ENCODE measurements around the gene CUX1. TPM values are rescaled to one million over a fixed set of nuclear protein-coding genes. Genes with fewer than 3 reads are reported as not detected.

The CUX1 gene
- total RNA-seq, 1 donor from 2014 or later = 66.4 TPM

- Mint-ChIP-seq H3K4me1 (peaks cover 31% of the 10 kb centered on the region), H3K4me3 (no peak overlapping the region)
Measured at GRCh38 chr7:101890749-101891523, 73.5 kb downstream of the CUX1 start.

GRCh38 chr7:101891936-101892640 lies 74.7 kb downstream of the CUX1 start:
- H3K27me3 Mint-ChIP-seq (ENCODE audit: insufficient read depth, low read depth) = peaks cover 4% of the 10 kb centered on the region
- Histone ChIP-seq H3K4me2 (no peak overlapping the region), H3K27ac (no peak overlapping the region), H3K36me3 (no peaks in the 10 kb centered on the region), H3K79me2 (ENCODE audit: low read depth) (peaks cover 100% of the 10 kb centered on the region), H3K27me3 (no peaks in the 10 kb centered on the region), H3K4me1 (peaks cover 2% of the 10 kb centered on the region), H3K4me3 (no peak overlapping the region), H3K9me3 (ENCODE audit: low read depth) (no peaks in the 10 kb centered on the region), H4K20me1 (ENCODE audit: low read depth) (peaks cover 90% of the 10 kb centered on the region), H3F3A (ENCODE audit: low read depth) (no peaks in the 10 kb centered on the region), H3K9ac (no peak overlapping the region), H2AFZ (replicated peaks) (no peak overlapping the region)
- H3K27ac Mint-ChIP-seq = no peak overlapping the region
- H3K36me3 Mint-ChIP-seq = peaks cover 5% of the 10 kb centered on the region
- H3K4me1 Mint-ChIP-seq = peaks cover 37% of the 10 kb centered on the region
- TF ChIP-seq EZH2 (IDR thresholded peaks at IDR 0.05) = no peak
- TF ChIP-seq CTCF (IDR thresholded peaks at IDR 0.05) = no peak
- no peak for TF ChIP-seq EZH2phosphoT487 (IDR thresholded peaks at IDR 0.05)
- H3K4me3 Mint-ChIP-seq = no peak overlapping the region
- no peak for DNase-seq (ENCODE audit: low spot score)
- H3K9me3 Mint-ChIP-seq = no peaks in the 10 kb centered on the region

More at GRCh38 chr7:101890749-101891523, 73.5 kb downstream of the CUX1 start:
- TF ChIP-seq EZH2 (IDR thresholded peaks at IDR 0.05) = no peak
- TF ChIP-seq CTCF (IDR thresholded peaks at IDR 0.05) = no peak
- TF ChIP-seq EZH2phosphoT487 (IDR thresholded peaks at IDR 0.05) = no peak
- Mint-ChIP-seq H3K27ac (no peak overlapping the region), H3K27me3 (ENCODE audit: insufficient read depth, low read depth) (peaks cover 4% of the 10 kb centered on the region), H3K9me3 (no peaks in the 10 kb centered on the region), H3K36me3 (peaks cover 5% of the 10 kb centered on the region)
- Histone ChIP-seq H3K36me3 (no peaks in the 10 kb centered on the region), H3K9me3 (ENCODE audit: low read depth) (no peaks in the 10 kb centered on the region), H3K9ac (no peak overlapping the region), H3K4me1 (peaks cover 2% of the 10 kb centered on the region), H3K4me2 (no peak overlapping the region), H3K27me3 (no peaks in the 10 kb centered on the region), H3K4me3 (no peak overlapping the region), H3F3A (ENCODE audit: low read depth) (no peaks in the 10 kb centered on the region), H4K20me1 (ENCODE audit: low read depth) (peaks cover 90% of the 10 kb centered on the region), H3K27ac (no peak overlapping the region), H3K79me2 (ENCODE audit: low read depth) (peaks cover 100% of the 10 kb centered on the region), H2AFZ (replicated peaks) (no peak overlapping the region)
- no peak for DNase-seq (ENCODE audit: low spot score)

GRCh38 chr7:101893341-101894082 lies 76.1 kb downstream of the CUX1 start:
- Histone ChIP-seq H3K4me2 (no peak overlapping the region), H3K27ac (no peak overlapping the region), H3F3A (ENCODE audit: low read depth) (no peaks in the 10 kb centered on the region), H3K27me3 (no peaks in the 10 kb centered on the region), H3K4me3 (no peak overlapping the region), H4K20me1 (ENCODE audit: low read depth) (peaks cover 90% of the 10 kb centered on the region), H3K9me3 (ENCODE audit: low read depth) (no peaks in the 10 kb centered on the region), H2AFZ (replicated peaks) (no peak overlapping the region), H3K4me1 (peaks cover 2% of the 10 kb centered on the region), H3K79me2 (ENCODE audit: low read depth) (peaks cover 100% of the 10 kb centered on the region), H3K36me3 (no peaks in the 10 kb centered on the region), H3K9ac (no peak overlapping the region)
- Mint-ChIP-seq H3K27me3 (ENCODE audit: insufficient read depth, low read depth) (peaks cover 4% of the 10 kb centered on the region), H3K9me3 (no peaks in the 10 kb centered on the region), H3K4me1 (peaks cover 43% of the 10 kb centered on the region), H3K36me3 (peaks cover 2% of the 10 kb centered on the region), H3K27ac (peak overlapping the region; percentile 50), H3K4me3 (no peak overlapping the region)
- DNase-seq (ENCODE audit: low spot score) = no peak
- TF ChIP-seq CTCF (IDR thresholded peaks at IDR 0.05) (no peak), EZH2phosphoT487 (IDR thresholded peaks at IDR 0.05) (no peak), EZH2 (IDR thresholded peaks at IDR 0.05) (no peak)

Data from neural progenitor cell (in vitro differentiated cells).